Measurements from ENCODE around the gene CCR7.

DNA sequence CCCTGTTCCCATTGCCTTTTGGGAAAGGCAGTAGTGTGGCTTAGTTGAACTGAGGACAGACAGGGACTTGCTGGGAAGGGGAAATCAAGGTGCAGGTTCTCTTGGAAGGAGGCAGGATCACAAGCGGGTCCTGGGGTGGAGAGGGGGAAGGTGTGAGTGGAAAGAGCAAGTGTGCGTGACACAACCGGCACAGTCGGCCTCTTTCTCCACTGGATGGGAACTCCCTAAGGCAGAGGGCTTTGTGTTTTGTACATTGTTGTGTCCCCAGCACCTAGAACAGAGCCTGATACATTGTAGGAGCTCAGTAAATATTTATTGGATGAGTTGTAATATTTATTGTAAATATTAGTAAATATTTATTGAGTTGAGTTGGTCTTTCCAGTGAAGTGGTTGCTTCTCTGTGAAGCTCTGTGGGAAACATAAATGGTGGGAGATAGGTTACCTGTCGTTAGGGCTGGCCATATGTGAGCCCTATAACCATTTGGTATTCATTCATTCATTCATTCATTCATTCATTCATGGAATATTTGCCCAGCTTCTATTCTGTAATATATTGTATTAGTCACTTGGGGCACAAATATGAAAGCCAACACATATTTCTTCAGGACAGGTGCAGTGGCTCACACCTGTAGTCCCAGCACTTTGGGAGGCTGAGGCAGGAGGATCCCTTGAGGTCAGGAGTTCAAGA lies 48.3 kb upstream of the CCR7 start:
- no peak for TF ChIP-seq EP300 (IDR thresholded peaks at IDR 0.05)
- TF ChIP-seq POLR2A (IDR thresholded peaks at IDR 0.05): no peak
- TF ChIP-seq, protein P1, sequence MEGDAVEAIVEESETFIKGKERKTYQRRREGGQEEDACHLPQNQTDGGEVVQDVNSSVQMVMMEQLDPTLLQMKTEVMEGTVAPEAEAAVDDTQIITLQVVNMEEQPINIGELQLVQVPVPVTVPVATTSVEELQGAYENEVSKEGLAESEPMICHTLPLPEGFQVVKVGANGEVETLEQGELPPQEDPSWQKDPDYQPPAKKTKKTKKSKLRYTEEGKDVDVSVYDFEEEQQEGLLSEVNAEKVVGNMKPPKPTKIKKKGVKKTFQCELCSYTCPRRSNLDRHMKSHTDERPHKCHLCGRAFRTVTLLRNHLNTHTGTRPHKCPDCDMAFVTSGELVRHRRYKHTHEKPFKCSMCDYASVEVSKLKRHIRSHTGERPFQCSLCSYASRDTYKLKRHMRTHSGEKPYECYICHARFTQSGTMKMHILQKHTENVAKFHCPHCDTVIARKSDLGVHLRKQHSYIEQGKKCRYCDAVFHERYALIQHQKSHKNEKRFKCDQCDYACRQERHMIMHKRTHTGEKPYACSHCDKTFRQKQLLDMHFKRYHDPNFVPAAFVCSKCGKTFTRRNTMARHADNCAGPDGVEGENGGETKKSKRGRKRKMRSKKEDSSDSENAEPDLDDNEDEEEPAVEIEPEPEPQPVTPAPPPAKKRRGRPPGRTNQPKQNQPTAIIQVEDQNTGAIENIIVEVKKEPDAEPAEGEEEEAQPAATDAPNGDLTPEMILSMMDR (IDR thresholded peaks at IDR 0.05): no peak
- TF ChIP-seq POLR2AphosphoS5 (IDR thresholded peaks at IDR 0.05): no peak
